ENCODE results near the gene BAK1. TPM values are rescaled to one million over a fixed set of nuclear protein-coding genes. Genes with fewer than 3 reads are reported as not detected.

The BAK1 gene
- total RNA-seq, 1 donor from 2014 or later: 15.2 TPM

DNA sequence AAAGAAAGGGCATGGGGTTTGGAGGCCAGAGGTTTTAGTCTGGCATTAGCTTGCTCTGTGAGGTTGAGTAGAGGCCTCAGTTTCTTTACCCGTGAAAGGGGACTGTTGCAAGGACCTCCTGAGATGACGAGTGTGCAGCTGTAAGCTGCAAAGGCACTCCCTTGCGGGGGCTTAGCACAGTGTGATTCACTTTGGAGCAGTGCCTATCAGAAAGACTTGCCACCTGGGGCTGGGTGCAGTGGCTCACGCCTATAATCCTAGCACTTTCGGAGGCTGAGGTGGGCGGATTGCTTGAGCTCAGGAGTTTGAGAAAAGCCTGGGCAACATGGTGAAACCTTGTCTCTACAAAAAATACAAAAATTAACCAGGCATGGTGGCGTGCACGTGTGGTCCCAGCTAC lies 7.5 kb upstream of the BAK1 start:
- no peak for DNase-seq (ENCODE audit: low spot score)

DNA sequence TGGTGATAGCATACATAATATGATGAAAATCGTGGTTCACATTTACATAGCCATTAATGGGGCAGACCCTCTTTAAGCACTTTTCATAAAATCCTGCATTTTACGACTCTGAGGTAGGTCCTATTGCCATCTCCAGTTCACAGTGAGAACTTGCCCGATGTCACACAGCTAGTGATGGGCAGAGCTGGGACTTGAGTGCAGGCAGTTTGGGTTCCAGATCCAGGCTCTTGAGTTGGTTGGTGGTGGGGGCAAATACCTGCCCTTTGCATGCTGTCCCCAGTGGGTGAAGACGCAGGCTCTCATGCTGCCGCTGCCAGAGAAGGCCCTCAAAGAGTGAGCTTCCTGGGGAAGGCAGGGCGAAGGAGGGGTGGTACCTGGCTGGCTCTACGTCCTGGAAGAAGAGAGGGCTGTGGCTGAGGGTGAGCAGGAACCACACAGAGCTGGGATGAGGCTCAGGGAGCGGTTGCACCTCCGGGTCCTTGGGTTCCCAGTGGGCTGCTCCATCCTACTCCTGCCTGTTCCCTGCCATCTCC lies 6.1 kb upstream of the BAK1 start:
- no peak for DNase-seq (ENCODE audit: low spot score)

DNA sequence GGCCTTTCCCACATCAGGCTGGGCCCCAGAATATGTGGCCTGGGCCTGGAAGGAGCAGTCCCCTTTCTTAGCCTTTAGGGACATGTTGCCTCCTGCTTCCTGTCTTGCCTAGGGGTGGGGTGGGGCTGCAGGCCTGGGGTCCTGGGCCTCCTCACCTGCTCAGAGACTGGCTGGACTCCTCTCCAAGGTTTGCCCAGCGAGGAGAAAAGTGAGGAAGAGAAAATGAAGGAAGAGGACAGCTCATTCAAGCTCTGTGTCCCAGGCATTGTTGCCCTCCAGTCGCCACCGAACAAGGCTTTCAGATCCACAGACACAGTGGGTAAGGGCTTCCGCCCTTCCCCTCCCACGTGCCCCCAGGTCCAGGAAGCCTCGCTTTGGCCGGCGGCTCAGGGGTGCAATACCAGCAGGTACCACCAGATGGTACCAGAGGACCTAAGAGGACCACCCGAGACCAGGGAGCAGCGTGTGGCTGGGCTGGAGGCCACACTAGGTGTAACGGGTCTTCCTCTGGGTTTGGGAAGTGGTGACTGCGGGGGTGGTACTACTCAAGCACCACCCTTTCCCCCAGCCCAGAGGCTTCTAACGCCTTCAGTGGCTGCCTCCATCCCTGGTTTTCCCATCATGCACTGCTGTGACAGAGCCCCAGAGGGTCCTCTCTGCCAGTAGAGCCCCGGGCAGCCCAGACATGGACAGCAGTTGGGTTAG lies 5.5 kb upstream of the BAK1 start:
- DNase-seq (ENCODE audit: low spot score): peak; percentile 93

GRCh38 chr6:33584700-33585402 lies 4.8 kb upstream of the BAK1 start:
- no peak for DNase-seq (ENCODE audit: low spot score)

DNA sequence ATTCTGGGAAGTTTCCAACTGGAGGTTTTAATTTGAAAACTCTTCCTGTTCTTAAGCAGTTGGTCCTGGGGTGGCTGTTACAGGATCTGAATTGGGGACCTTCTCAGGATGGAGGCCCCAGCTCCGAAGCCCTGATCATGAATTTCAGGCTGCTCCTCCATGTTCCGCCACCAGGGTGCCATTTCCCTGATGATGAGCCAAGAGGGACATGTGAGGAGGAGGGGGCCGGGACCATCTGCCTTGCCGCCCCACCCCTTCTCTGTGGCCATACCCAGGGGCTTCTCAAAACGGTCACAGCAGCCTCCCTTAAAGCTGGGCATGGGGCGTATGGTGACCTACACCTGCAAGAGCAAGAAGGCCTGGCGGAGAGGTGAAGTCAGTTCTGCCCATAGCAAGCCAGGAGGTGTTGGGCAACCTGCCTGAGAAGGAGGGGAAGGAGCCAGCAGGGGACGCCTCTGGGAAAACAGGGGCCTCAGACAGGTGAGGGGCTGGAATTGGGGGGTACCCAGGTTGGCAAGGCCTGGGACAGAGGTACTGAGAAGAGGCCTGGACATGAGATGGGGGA lies 3.6 kb upstream of the BAK1 start:
- DNase-seq (ENCODE audit: low spot score): no peak

GRCh38 chr6:33581186-33581585 lies 1.1 kb upstream of the BAK1 start:
- DNase-seq (ENCODE audit: low spot score): no peak

- no peak for DNase-seq (ENCODE audit: low spot score)
Measured at GRCh38 chr6:33578588-33579011, 1.5 kb downstream of the BAK1 start.

DNA sequence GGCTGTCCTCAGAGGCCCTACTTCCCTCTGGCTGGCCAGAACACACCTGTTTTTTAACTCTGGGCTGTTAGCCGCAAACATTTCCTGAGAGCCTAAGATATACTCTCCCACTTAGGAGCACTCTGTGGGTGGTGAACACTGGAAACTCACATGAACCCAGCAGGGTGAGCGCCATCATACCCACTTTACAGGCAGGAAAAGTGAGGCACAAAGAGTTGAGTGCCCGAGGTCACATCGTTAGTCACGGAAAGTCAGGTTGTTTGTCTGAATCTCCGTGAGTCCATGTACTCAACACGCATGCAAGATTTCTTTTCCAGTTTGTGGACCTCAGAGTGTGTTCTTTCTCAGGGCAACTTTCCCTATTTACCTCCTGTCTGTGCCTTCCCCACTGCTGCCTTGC lies 1.9 kb downstream of the BAK1 start:
- DNase-seq (ENCODE audit: low spot score): no peak

DNA sequence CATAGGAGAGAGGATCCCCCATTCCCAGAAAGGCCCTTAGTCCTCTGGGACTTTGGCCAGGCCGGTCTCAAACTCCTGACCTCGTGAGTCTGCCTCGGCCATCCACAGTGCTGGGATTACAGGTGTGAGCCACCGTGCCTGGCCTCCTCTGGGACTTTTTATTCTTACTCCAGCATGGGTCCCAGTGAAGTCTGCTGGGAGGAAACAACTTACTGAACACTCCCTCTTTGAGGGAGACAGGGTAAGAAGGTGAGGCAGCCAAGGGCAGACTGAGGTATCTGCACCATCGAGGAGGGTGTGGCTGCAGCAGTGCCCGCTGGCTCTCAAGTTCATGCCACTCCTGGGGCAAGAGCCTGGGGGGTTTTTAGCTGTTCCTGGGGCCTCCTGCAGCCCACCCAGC lies 2.4 kb downstream of the BAK1 start:
- DNase-seq (ENCODE audit: low spot score): no peak

GRCh38 chr6:33577106-33577535 lies 3.0 kb downstream of the BAK1 start:
- peak; percentile 92 for DNase-seq (ENCODE audit: low spot score)

GRCh38 chr6:33576668-33577067 lies 3.4 kb downstream of the BAK1 start:
- DNase-seq (ENCODE audit: low spot score): no peak

GRCh38 chr6:33575211-33575610 lies 4.9 kb downstream of the BAK1 start:
- DNase-seq (ENCODE audit: low spot score): no peak

GRCh38 chr6:33571637-33572316 lies 8.3 kb downstream of the BAK1 start:
- no peak for DNase-seq (ENCODE audit: low spot score)

- DNase-seq (ENCODE audit: low spot score): peak; percentile 93
Measured at GRCh38 chr6:33570806-33571636, 9.1 kb downstream of the BAK1 start.

- no peak for DNase-seq (ENCODE audit: low spot score)
Measured at GRCh38 chr6:33568826-33569570, 11.1 kb downstream of the BAK1 start.

GRCh38 chr6:33567836-33568235 lies 12.2 kb downstream of the BAK1 start:
- DNase-seq (ENCODE audit: low spot score): no peak

- DNase-seq (ENCODE audit: low spot score): no peak
Measured at GRCh38 chr6:33566182-33567084, 13.6 kb downstream of the BAK1 start.

DNA sequence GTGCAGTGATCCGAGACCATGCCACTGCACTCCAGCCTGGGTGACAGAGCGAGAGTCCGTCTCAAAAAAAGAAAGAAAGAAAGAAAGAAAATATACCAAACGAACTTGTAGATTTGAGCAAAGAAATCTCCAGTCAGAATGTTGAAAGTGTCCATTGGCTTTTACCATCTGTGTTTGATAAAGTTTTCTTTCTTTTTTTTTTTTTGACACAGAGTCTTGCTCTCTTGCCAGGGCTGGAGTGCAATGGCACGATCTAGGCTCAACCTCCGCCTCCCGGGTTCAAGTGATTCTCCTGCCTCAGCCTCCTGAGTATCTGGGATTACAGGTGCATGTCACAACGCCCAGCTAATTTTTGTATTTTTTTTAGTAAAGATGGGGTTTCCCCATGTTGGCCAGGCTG lies 21.3 kb downstream of the BAK1 start:
- no peak for DNase-seq (ENCODE audit: low spot score)

DNA sequence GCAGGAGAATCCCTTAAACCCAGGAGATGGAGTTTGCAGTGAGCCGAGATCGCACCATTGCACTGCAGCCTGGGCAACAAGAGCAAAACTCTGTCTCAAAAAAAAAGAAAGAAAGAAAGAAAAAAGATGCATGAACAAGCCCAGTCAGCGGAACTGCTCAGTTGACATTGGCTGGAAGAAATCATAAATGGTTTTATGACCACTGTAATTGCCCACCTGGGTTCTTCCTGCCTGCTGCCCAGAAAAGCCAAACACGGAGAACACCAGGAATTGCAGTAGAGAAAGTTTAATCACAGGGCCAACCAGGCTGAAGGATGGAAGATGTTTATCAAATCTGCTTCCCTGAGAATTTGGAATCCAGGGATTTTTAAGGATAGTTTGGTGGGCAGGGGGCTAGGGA lies 22.7 kb downstream of the BAK1 start:
- no peak for DNase-seq (ENCODE audit: low spot score)
